ENCODE measurements around the gene MAP7D2.

Gene MAP7D2

DNA sequence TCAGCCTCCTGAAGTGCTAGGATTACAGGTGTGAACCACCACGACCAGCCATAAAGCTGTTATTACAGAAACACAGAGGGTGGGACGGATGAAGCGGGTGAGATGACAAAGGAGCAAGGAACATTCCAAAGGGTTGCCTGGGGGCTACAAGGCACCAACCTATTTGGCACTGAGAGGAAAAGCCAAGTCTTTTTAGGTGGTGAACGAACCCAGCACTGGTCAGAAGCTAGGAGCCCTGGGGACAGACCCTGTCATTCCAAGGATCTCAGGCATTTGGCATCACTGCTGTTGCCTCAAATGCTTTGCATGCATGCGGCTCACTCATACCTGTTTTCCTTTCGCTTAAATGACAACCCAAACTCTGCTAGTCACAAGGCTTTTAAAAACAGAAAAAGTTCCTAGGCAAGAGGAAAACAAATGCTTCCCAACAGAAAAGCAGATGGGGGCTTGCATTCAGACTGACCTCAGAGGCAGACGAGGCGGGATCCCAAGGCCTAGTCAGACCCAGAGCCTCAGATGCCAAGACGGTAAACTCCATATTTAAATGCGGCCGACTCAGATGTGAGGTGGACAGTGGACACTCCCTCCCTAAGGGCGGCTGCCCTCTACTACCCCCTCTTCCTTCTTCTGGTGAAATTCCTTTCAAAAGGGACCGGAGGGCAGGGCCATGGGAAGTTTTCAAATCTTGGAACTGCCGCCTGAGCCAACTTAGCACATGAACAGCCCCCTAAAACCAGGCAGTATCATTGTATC is 4.5 kb downstream of the MAP7D2 start:
- no peak for DNase-seq

DNA sequence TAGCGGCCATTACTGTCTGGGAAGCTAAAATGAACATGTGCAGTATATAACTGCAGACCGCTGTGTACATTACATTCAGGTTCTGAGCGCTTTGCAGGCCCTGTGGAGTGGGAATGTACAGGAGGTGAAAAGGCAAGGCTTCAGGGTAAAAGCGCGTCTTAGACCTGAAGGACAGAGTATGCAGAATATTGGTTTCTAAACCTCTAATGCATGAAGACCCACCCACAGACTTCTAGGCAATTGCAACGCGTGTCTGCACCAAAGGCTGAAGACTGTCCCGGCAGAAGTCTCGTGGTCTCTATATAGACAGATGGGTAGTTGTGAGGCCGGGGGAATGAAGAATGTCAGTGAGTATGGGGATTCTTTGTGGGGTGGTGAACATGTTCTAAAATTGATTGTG is 5.4 kb downstream of the MAP7D2 start:
- DNase-seq, result no peak

DNA sequence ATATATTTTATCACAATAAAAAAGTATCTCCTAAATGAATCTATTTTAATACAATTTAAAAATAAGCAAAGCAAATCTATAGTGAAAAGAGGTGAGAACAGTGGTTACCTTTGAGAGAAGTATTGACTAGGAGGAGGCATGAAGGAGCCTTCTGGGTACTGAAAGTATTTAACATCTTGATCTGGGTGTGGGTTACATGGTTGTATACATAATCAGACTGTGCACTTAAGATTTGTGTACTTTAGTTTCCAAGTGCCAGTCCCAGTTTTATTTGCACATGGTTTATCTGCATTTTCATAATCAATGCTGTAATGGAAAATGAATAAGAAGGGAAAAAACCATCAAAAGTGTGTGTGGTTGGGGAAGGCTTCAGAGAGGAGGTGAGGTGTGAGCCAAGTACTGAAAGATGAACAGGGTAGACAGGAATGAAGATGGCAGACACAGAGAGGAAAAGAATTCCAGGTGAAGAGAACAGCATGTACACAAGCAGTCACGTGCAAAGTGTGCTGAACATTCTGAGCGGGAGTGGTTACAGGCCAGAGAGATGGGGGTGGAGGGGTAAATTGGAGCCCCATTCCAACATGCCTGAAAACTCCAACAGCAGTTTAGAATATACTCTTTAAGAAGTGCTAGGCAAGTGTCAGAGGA is 14.6 kb downstream of the MAP7D2 start:
- DNase-seq, result no peak

GRCh38 chrX:20091499-20091898 is 25.2 kb downstream of the MAP7D2 start:
- DNase-seq, result no peak

DNA sequence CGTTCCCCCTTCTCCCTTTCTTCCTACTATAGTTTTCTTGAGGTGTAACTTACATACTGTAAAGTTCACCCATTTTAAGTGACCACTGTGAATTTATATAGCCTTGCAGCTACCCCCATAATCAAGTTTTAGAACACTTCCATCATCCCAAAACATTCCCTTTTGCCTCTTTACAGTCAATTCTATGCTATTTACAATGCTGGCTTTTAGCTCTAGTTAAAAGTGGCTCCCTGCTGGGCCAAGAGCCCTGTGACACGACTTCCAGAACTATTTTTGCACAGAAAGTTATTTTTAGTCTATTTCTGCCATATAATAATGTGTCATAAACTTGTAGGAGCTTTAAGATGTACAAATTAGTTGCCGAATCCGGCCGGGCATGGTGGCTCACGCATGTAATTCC is 26.9 kb downstream of the MAP7D2 start:
- DNase-seq, result no peak

DNA sequence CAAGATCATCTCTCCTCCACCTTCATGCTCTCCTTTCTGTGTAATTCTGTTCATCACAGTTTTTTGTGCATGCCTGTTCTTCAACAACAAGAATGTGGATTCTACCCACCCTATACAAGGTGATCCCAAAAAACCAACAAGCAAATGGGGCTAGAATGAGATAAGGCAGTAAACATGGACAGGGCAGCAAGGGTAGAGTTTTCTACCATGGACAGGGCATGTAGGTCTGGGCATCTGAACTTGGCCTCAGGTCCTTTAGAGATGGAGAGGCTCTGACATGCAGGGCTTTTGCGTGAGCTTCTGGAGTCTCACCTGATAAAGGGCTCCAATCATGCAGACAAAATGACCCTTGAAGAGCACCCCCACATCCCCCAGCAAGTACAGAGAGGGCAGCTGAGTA is 36.4 kb downstream of the MAP7D2 start:
- no peak for DNase-seq

GRCh38 chrX:20071511-20072079 is 45.1 kb downstream of the MAP7D2 start:
- DNase-seq, result no peak

- DNase-seq, result peak; percentile 85
These were observed 48.8 kb downstream of the MAP7D2 start for GRCh38 chrX:20067709-20068561.

- peak; percentile 26 for DNase-seq
These were observed 49.6 kb downstream of the MAP7D2 start for GRCh38 chrX:20066968-20067708.

DNA sequence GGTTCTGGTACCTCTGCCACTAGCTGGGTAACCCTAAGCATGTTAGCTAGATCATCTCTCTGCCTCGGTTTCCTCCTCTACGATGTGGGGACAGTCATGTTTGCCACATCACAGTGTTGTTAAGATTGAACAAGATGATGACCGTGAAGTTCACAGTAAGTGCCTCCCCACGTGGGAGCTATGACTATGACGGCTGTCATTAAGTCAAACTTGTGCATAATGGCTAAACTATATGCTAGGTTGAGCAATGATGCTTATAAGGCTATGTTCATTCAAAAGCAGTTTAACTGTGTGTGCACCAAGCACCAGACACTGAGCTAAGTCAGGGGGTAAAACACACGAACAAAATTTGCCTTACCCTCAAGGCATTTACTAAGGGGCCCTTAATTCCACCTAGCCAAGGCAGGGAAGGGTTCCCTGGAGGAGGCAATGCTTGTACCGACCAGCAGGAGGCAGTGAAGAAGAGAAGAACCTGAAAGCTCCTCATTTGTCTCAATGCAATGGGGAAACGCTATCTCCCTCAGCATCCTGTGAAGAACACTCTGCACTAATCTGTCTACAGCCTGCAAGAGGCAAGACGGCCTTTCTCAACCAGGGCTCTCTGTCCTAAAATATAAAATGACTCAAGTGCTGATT is 52.9 kb downstream of the MAP7D2 start:
- DNase-seq, result no peak

DNA sequence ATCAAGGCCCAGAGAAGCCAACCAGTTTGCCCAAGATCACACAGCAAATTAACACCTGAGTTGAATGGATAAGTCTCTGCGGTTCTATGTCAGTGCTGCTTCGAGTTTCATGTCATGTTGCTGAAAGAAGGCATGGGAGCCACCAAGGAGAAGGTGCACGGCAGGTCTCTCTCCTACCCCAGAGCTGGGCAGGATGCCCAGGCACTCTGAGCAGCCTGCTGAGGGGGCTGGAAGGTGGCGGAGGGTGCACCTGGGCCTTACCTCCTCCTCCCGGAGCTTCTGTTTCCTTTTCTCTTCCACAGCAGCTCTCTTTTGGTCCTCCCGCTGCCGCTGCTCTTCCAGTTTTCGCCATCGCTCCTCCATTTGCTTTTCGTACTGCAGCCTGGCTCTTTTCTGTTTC is 53.6 kb downstream of the MAP7D2 start:
- no peak for DNase-seq

GRCh38 chrX:20061855-20062254 is 54.9 kb downstream of the MAP7D2 start:
- DNase-seq, result no peak

DNA sequence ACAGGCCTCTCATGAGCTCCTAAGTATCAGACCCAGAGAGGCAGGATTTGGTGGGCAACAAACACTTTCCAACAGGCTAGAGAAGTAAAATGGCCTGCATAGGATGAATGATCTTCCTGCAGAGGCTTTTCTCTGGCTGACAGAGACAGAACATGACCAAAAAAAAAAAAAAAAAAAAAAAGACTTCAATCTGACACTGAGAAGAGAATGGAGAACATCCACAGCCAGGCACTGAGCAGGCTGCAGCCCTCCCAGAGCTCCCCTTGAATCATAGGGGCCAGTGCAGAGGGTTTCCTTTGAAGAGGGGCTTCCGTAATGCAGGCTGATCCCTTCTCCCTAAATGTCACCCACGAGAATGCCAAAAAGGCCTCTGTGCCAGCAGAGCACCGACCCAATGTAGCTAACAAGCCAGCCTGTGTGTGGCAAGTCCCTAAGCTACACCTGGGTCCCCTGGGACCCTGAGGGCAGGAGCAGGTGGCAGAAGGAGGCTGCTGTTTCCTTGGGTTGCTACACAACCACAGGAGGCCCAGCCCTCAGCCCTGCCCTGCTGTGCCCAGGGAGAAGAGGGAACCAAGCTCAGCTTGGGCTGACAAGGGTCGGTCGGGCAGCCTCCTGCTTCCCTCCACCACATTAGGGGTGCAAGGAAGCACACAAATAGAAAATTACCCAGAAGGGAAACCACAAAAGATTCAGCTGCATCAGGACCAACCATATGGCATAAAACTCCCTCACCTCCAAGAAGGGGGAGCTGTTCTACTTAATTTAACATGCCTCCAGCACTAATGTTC is 55.6 kb downstream of the MAP7D2 start:
- DNase-seq, result peak; percentile 2

DNA sequence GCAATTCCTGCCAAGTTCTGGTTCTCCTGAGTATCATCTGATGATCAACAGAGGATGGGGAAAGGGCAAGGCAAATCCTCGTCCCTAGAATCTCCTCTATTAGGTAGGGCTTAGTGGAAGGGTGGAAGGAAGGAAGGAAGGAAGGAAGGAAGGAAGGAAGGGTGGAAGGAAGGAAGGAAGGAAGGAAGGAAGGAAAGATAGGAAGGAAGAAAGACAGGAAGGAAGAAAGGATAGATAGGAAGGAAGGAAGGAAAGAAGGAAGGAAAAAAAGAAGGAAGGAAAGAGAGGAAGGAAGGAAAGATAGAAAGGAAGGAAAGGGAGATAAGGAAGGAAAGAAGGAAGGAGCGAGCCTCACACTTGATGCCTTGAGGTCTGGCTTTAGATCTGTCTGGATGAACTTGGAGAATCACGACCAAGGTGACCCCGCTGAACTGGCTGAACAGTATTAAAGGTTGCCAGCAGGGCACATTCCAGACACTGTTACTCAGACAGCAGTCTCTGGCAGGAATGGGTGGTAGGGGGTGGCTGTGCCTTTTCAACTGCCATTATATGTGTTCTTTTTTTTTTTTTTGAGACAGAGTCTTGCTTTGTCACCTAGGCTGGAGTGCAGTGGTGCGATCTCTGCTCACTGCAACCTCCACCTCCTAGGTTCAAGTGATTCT is 57.1 kb downstream of the MAP7D2 start:
- no peak for DNase-seq

DNA sequence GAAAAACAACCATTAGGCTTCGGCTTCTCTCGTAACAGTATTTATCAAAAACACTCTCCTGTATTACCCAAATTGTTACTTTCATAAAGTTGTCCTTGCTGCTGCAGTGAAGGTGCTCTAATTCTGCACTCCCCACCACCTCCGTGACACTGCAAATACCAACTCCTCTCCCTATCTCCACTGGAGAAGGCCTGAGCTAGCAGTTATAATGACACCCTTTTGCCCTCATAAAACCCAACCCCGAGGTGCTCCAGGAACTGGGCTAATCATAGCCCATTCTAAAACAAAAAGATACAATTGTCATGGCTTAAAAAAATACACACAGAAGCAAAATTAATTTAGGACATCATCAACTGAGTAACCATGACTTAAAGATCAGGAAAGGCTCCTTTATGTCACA is 59.2 kb downstream of the MAP7D2 start:
- no peak for DNase-seq

DNA sequence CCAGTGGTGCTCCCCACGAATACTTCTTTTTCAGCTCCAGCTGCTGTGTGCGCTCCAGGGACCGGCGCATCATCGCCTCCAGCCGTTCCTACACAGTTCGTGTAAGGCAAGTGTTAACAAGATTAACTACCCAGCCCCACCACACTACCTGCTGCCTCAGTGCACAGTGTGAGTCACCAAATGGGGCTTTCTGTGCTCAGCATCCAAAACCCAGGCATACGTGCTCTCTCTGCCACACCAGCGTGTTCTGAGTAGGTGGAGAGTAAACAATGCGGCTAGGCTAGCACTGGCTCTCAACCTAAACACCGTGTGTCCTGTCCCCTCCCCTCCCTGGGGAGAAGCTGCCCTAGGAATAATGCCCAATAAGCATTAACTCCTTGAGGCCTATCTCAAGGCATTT is 60.0 kb downstream of the MAP7D2 start:
- DNase-seq, result no peak

DNA sequence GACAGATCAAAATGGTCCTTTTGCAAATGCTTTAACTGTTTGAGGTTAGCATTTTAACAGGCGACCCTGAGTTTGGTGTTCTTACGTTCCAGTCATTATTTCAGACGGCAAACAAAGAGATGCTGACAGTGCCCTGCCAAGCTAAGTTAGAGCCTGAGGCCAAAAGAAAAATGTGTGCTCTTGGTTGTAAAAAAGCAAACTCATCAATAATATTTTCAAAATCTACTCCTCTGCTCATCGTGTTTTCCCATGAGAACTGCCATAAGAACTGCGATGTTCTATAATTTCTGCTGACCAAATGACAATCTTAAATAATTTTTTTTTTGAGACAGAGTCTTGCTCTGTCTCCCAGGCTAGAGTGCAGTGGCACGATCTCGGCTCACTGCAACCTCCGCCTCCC is 63.2 kb downstream of the MAP7D2 start:
- no peak for DNase-seq

DNA sequence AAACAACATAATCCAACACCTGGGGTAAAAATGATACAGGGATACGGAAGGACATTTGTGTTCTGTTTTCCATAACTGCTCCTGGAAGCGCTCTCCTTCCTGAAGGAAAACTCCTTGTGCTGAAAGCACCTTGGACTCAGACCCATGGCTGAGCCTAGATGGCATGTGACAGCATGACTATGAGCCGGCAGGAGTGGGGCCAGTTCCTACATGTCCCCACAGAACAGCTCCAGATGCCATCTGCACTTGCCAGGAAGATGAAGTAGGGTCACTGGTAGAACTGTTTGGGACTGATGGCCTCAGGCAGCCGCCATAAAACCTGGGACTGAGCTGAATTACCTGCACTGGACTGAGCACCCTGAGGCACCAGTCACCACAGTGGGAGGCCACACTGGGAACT is 69.8 kb downstream of the MAP7D2 start:
- DNase-seq, result no peak

DNA sequence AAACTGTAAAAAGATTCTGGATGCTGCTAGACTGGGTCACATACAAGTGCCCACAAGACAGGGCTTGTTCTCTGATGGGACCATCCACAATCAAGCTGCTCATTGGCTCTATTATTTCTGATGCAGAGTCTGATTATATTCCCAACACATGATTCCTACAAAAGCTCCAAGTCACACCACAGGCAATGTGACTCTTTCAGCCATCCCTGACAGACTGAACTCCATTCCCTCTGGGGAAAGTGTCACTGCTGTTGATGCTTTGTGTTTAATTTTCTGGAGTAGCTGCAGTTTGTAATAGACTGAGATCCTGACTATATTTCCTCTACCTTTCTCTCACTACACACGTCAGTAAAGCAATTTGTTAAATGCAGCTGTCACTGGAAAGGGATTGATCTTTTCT is 70.5 kb downstream of the MAP7D2 start:
- DNase-seq, result no peak

DNA sequence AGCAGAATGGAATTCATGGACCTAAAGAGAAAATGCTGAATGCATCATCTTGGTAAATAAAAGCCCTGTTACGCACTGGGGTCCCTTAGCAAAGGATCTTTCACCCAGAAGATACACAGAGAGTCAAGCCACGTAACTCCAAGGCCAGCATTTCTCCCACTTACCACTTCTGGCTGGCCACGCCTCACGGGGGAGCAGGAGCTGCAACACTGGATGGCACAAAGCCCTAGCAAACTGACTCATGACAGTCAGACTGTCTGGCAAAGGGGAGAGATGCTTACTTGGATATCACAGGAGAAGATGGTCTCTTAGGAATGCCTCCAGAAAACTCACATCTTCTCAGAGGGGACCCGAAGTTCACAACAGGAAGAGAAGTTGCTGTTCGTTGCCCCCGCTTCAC is 74.5 kb downstream of the MAP7D2 start:
- no peak for DNase-seq

DNA sequence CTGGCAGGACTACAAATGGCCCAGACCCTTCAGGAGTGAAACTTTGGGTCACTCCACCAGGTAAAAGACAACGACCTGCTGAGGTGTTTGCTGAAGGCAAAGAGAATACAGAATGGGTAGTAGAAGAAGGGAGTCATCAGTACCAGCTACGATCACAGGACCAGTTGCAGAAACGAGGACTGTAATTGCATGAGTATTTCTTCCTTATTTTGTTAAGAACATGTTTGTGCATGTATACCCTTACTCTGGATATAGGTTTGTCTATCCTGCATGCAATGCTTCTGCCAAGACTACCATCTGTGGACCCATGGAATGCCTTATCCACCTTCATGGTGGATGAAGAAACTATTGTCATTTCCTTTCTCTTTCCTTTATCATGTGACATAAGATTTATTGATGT is 77.7 kb downstream of the MAP7D2 start:
- DNase-seq, result no peak
